Right kidney (tissue), 1 donor: ENCODE measurements around the gene HEY2.
"Not testable (repeated sequence)": the region's sequence is repeated elsewhere in the genome, so short reads cannot be mapped to it uniquely, and the experiment has no call there.

ENCODE experiments used
- DNase-seq: peaks from one replicate; pipeline ENCODE4 v3.0.0-alpha.2; 2016

The HEY2 gene

GRCh38 chr6:125795301-125795700 lies 45.9 kb downstream of the HEY2 start:
- DNase-seq, result no peak

GRCh38 chr6:125797120-125797885 lies 47.9 kb downstream of the HEY2 start:
- DNase-seq, result no peak

GRCh38 chr6:125797886-125798444 lies 48.5 kb downstream of the HEY2 start:
- DNase-seq, result no peak

GRCh38 chr6:125798734-125799508 lies 49.5 kb downstream of the HEY2 start:
- DNase-seq, result no peak

- DNase-seq, result no peak
Measured at GRCh38 chr6:125802383-125802782, 53.0 kb downstream of the HEY2 start.

- no peak for DNase-seq
Measured at GRCh38 chr6:125802943-125803377, 53.5 kb downstream of the HEY2 start.

- no peak for DNase-seq
Measured at GRCh38 chr6:125804264-125804663, 54.8 kb downstream of the HEY2 start.

GRCh38 chr6:125804866-125805425 lies 55.5 kb downstream of the HEY2 start:
- not testable (repeated sequence) for DNase-seq

- no peak for DNase-seq
Measured at GRCh38 chr6:125806813-125807212, 57.4 kb downstream of the HEY2 start.

GRCh38 chr6:125807293-125807692 lies 57.9 kb downstream of the HEY2 start:
- no peak for DNase-seq

- no peak for DNase-seq
Measured at GRCh38 chr6:125808060-125808459, 58.6 kb downstream of the HEY2 start.

GRCh38 chr6:125808591-125808990 lies 59.2 kb downstream of the HEY2 start:
- no peak for DNase-seq

- no peak for DNase-seq
Measured at GRCh38 chr6:125809570-125810170, 60.2 kb downstream of the HEY2 start.

GRCh38 chr6:125810445-125810844 lies 61.0 kb downstream of the HEY2 start:
- no peak for DNase-seq
